GM18870 (cell line): Measurements from ENCODE around the gene DVL1.
"Not testable (repeated sequence)": the region's sequence is repeated elsewhere in the genome, so short reads cannot be mapped to it uniquely, and the experiment has no call there.

ENCODE experiments used
- ATAC-seq: cut with Tn5 transposase; IDR thresholded peaks from one replicate; pipeline ENCODE4 v1.9.1; 2021; ENCODE audit warnings: moderate library complexity; ENCODE audit not compliant: unreplicated experiment

The DVL1 gene

DNA sequence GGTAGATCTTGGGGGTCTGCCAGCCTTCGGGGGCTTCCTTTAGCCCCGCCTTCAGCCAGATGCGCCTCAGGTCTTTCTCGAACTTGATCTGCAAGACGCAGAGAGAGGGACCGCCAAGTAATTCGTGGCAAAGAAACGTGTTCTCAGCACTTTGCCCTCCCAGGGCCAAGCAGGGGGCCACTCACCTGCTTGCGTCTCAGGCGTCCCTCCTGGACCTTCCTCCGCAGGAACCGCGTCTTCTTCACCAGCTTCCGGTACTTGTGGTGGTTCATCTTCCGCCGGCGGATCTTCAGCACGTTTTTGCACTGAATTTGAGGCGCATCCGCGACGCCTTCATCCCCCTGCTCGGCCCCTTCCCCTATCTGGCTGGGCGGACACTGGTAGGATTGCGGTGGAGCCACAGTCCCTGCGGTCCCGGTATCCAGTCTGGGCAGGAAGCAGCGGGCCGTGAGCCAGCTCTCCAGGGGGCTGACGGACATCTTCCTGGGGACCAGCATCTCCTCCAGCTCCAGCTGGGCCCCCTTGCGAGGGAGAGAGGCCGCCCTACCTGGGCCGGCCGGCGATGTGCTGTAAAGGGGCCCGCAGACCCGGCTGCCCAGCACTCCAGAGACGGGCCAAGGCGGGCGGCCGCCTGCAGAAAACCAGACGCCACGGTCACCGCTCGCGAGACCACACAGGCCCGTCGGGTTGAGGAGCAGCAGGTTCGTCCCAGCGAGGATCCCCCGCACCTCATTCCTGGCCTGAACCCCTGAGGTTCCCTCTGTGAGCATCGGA lies 24.8 kb upstream of the DVL1 start:
- no peak for ATAC-seq

DNA sequence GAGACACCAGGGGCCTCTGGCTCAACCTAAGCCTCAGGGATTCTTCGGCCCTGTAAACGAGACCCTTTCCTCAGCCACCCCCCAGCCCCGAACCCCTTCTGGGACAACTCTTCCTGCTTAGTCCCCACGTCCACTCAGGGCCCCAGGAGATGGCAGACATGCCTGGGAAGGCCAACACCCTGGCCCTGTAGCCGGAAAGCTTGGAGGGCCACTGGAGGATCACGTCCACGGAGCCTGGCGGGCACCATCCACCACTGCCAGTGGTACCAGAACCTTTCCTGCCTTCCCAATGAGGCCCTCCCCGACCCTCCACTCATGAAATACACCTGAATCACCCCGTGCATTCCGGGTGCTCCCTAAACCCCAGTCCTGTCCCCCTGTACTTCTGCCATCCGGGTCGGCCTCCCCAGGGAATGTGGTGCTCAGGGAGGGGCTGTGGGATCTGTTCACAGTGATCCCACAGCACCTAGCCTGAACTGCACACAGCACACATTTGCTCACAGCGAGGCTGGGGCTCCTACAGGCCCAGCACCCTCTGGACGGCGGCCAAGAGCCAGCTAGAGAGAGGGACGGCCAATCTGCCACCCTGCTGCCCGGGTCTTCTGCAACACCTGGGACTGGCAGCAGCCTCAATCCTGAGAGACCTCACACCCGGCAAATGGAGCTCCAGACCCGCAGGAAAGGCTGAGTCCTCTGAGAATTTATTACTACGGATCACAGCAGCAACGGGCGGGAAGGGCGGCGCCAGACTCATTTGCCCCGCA lies 24.0 kb upstream of the DVL1 start:
- ATAC-seq: no peak

DNA sequence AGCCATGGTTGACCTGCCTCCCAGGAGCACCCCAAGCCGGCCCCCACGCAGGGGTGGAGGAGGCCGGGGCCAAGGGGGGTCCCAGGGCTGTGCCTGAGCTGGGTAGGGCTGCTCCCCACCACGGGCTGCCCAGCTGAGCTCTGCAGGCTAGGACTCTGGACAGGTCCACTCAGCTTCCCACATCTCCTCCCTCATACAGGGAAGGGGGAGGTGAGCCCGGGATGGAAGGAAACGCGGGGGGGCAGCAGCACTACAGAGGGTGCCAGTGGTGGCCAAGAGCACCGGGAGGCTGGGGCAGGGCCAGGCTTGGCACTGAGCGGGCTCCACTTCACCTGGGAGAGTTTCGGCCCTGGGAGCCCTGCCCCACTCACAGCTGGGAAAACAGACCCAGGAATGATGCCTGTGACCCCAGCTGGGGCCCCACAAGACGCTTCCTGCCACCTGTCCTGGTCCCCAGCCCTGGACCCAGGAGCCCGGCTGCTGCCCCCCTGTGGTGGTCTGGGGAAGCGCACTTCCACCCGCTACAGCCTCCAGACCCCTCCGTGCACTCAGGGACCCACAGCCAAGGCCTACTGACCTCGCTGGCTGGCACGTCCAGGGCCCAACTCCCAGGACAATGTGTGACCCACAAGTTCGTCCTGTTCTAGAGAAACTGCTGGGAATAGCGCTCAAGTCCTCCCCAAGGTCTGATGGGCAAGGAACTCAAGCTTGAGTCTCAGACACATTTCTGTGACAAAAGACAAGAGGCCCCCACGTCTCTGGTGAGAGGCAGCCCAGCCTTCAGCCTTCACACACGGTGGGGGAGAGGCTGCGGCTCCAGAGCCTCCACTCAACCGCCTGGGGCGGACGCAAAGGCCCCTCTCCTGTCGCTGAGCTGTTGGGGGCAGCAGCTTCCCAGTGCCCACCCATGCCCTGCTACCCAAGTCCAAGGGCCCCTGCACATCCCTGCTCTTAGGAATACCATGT lies 22.8 kb upstream of the DVL1 start:
- no peak for ATAC-seq

DNA sequence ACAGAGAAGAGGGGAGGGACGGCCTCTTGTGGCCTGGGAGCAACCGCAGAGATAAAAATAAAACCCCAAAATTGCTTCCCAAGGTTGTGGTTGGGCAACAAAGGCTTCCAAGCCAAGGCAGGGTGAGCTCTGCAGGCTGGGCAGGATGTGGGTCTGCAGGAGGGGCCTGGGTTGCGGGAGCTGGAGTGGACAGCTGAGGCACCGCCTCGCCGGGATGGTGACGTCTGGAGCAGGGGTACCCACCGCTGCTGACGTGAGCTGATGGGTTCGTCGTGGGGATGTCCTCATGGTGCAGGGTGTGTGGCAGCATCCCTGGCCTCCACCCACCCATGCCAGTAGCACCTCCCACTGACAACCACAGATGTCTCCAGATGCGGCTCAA lies 22.1 kb upstream of the DVL1 start:
- no peak for ATAC-seq

DNA sequence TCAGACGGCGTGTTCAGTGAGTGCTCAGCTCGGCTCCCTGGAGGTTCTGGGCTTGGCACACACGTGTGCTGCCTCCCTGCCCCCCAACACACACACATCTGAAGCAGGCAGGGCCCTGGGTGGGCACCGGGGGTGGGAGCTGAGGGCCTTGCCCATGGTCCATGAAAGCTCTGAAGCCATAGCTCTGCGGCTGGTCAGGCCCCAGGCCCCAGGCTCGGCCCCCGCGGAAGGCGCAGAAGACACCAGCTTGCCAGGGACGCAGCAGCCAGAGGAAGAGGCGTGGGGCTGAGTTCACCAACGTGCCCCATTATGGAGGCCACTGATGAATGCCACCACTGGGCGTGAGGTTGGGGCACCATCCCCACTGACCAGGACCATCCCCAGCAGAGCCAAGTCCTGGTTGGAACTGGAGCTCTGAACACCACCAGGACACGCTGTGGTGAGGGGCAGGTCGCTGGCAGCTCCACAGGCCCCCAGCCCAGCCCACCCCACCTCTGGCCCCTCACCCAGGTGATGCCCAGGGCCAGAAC lies 21.6 kb upstream of the DVL1 start:
- no peak for ATAC-seq

DNA sequence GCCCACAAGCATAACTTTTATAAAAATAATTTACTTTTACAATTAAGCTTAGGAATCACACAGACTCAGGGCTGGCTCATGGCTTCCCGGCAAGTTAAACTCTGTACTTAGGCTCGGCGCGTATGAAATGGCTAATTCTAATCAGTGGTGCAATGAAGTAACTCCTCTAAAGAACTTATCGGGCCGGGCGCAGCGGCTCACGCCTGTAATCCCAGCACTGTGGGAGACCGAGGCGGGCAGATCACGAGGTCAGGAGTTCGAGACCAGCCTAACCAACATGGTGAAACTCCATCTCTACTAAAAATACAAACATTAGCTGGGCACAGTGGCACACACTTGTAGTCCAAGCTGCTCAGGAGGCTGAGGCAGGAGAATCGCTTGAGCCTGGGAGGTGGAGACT lies 20.9 kb upstream of the DVL1 start:
- not testable (repeated sequence) for ATAC-seq

DNA sequence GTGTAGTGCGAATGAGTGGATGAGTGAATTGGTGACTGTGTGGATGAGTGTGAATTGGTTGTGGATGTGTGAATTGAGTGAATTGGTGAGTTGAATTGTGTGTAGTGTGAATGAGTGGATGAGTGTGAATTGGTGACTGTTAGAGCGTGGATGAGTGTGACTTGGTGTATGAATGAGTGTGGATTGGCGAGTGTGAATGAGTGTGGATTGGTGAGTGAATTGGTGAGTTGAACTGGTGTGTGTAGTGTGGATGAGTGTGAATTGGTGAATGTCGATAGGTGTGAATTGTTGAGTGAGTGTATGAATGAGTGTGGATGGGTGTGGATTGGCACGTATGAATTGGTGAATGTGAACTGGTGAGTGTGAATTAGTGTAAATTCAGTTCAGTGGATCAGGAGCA lies 18.1 kb upstream of the DVL1 start:
- no peak for ATAC-seq

DNA sequence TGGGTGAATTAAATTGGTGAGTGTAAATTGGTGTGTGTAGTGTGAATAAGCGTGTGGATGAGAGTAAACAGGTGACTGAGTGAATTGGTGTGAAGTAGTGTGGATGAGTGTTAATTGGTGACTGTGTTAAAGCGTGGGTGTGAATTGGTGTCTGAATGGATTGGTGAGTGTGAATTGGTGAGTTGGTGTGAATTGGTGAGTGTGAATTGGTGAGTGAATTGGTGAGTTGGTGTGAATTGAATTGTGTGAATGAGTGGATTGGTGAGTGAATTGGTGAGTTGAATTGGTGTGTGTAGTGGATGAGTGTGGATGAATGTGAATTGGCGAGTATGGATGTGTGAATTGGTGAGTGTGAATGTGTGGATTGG lies 17.5 kb upstream of the DVL1 start:
- no peak for ATAC-seq

DNA sequence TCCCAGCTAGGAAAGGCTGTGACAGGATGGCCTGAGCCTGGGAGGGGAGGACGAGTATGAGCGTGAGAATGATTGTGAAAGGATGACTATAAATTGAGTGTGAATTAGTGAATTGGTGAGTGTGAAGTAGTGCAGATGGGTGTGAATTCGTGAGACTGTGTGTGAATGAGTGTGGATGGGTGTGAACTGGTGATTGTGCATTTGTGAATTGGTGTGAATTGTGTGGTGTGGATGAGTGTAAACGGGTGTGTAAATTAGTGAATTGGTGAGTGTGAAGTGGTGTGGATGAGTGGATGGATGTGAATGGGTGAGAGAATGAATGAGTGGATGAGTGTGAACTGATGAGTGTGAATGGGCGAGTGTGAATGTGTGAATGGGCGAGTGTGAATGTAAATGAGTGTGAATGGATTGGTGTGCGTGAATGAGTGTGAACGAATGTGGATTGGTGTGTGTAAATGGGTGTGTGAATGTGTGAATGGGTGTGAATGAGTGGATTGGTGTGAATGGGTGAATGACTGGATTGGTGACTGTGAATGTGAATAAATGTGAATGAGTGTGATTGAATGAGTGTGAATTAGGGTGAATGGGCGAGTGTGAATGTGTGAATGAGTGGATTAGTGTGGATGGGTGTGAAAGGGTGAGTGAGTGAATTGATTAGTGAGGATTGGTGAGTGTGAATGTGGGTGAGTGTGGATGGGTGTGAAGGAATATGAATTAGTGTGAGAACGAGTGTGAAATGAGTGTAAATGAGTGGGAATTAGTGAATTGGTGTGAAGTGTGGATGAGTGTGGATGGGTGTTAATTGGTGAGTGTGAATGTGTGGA lies 16.9 kb upstream of the DVL1 start:
- ATAC-seq: no peak

DNA sequence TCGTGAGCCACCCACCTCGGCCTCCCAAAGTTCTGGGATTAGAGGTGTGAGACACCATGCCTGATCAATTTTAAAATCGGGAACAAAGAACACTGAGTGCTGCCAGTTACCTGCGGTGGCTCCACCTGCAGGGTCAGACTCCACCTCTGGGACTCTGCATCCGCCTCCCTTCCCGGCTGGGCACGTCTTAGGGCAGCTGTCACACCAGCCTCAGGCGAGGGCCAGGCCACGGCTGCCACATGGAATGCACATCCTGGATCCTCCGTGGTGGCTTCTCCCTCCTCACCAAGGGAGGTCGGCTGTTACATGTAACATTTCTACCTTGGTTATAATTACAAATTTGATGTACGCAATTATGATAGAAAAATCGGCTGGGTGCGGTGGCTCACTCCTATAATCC lies 15.0 kb upstream of the DVL1 start:
- ATAC-seq: no peak

DNA sequence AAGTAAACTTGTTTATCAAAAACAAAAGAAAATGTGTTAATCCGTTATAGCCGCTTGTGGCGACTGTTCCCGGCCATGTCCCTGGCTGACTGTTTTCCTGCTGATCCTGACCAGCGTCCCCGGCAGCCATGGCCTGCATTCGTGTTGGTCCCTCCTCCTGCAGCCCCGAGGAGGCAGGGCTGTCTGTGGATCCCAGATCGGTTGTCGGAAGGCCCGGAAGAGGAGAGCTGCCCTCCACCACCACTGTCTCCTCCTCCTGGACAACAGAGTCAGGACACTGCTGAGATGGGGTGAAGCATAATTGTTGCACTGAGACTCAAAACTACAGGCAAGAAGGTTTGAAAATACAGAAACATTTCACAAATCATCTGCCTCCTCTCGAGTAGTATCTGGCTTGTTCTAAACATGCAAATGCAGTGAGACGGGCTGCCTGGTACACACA lies 12.8 kb upstream of the DVL1 start:
- no peak for ATAC-seq

DNA sequence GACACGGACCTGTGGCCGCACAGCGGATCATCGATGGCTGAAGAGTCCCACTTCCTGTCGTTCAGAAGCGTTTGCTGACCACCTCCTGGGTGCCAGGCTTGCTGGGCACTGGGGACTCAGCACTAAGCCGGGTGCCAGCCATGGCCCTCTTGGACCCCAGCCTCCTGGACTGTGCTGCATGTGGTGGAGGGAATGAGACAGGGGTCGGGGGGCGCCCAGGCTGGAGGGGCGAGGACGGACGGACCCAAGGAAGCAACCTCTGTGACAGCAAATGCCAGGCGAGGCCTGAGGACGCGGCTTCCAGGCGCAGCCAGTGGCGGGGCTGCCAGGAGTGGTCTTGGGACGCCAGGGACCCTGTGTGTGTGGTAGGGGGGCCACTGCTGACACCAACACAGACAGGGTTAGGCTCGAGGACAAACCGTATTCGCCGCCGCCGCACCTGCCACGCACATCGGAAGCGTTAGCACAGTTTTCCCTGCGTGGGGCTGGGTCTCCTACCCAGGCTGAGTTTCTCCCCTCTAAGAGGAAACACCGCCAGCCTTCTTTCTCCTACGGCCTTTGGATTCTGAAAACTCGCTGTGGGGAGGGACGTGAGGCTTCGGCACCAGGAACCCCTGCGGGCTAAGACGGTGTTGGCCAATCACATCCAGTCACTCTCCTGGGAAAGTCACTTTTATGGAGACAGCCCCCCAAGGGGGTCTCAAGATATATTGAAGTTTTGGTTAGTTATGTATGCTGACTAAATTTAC lies 12.2 kb upstream of the DVL1 start:
- no peak for ATAC-seq

DNA sequence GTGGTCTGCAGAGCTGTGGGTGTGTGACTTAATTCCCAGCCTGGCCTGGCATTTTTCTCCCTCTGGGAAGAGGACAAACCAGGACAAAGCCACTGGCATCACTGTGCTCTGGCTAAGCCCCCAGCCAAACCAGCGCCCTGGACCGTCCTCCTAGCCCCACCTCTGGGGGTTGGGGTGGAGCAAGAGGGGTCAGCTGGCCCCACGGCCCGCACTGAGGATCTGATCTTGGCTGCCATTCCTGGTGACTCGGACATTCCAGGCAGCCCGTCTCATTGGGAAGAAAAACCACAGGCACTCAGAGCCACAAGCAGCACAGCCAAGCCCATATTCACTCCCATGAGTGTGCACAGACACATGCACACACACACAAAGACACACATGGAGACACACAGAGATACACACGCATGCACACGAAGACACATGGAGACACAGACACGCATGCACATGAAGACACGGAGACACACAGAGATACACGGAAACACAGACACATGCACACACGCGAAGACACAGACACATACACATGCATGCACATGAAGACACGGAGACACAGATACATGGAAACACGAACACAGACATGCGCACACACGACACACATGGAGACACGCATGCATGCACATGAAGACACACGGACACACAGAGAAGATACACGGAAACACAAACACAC lies 11.4 kb upstream of the DVL1 start:
- ATAC-seq: no peak

DNA sequence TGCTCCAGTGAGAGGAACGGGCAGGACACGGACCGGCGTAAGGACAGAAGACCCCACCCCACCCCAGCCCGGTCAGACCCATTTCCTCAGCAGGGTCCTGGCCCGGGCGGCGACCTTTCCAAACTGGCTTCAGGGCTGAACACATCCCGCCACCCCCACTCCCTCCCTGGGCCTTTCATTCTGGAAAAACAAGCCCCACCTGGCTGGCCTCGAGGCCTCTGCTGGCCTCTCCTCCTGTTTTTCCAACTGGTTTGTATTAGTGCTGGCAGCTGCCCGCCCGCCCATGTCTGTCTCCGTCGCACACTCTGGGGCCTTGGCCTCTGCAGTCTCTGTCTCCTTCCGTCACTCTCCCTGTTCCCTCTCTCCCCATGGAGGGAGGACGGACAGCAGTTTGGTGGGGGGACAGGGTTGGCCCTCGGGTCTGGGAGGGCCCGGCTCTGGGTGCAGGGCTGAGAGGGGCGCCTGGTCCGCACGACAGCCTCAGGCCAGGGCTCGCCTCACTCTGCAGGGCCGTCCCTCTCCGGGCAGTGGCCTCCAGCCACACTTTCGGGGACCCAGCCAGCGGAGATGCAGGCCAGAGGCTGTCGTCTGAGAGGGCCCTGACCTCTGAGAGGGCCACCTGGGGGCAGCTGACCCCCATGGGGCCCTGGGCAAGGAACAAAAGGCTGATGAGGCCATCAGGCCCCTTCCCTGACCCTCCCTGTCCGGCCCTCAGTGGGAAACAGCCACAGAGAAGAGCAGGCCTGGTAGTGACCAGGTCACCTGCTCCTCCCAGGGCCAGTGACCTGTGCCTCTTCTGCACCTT lies 10.6 kb upstream of the DVL1 start:
- no peak for ATAC-seq

DNA sequence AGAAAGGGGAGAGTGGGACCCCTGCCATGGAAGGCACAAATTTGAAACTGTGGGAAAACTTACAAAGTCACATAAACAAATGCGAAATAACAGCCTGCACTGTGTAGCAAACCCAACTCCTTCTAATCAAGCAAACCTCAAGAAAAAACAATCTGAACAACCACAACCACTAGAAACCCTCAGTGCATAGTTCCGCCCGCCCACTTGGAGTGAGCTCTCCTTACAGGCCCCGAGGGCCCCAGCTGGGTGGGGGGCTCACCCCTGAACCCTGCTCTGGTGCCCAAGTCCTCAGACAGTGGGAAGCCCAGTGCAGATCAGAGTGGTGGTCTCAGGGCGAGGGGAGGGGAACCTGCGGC lies 10.1 kb upstream of the DVL1 start:
- ATAC-seq: no peak

DNA sequence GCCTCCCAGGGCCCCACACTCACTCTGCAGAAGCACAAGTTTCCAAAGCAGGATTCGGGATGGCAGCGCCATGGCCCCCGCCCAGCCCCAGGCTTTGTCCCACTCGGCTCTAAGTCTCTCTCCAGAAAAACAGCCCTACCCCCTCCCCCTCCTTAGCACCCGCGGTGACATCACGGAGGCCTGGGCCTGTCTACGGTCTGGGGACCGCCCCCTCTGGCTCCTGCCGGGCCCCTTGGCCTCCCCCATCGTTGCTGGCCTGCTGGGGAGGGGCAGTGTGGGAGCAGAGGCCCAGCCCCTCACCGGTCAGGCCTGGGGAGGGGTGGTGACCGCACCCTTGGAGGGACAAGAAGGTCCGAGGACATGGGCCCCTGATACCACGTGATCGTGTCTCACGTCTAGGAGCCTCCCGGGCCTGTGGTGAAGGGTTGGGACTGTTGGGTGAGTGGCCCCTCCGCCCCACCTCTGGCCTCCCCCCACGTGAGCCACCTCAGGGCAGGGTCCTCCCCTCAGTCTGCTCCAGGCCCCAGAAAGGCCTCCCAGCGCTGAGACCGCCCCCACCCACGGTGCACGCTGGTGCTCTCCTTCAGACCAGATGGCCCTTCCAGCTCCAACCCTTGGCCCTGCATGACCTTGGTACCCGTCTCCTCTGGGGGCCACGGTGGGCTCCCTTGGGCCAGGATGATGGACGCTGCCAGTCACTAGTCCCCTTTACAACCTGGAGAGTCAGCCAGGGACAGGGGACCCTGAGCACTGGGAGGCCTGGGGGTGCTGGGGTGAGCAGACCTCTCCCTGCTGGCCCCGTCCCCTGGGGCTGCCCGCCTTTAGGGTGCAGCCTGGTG lies 9.4 kb upstream of the DVL1 start, which contains the start of gene MXRA8:
Gene MXRA8, minus strand, starts transcription at position 123 of the 839 bp plus-strand sequence. Its CDS starts 51 bp downstream, at position 72.
- ATAC-seq: no peak

DNA sequence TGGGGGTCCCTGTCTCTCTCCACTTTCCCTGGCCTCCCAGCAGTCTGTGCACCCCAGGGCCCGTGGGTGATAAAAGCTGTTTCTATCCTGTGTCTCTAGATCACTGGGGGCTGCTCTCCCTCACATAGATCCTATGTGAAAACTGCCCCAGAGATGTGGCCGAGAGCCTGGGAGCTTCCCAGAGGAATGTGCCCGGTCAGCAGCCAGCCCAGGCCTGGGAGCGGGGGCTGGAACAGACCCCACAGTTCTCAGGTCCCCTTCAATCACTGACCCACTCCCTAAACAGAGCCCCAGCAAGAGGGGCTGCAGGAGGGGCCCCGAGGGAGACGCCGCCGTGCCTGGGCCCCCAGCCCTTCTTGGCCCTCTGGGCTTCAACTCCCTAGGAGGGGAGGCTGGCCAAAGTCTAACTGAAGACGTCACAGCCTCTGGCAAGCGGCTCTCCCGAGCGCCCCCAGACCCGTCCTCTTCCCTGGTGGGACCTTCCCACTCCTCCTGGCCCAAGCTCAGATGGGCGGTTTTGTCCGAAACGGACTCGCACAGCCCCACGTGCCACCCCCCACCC lies 8.7 kb upstream of the DVL1 start:
- no peak for ATAC-seq
